ENCODE data around the gene RBM28. TPM values are rescaled to one million over a fixed set of nuclear protein-coding genes. Genes with fewer than 3 reads are reported as not detected.

Gene RBM28
- total RNA-seq, 1 donor from 2014 or later: 53.2 TPM

DNA sequence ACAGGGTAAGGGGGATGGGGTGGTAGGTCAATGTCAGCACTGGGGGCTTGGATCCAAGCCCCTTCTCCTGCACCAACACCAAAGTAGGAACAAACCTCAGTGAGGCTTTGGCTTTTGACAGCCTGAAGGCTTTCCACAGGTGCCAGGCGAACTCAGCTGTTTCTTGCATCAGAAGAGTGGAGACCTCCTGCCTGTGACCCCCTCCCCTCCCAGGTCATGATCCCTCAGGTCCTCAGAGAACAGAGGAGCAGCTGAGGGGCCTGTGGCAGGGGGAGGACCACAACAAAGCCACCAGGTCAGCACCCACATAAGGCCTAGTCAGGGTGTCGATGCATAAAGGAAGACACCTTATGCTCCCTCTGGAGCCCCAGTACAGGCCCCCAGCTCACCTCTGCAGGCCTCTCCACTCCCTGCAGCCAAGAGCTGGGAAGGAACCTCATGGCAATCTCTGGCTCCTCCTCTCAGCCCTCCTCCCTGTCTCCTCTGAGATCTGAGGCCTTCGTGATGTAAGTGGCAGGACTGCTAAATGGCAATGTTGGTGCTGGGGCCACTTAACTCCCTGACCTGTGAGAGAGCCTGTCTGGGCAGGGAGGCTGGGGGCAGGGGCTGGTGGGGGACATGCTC lies 36.9 kb upstream of the RBM28 start:
- no peak for DNase-seq
- Mint-ChIP-seq H3K27me3 (ENCODE audit: unreplicated experiment) (peaks cover 11% of the 10 kb centered on the region), H3K4me3 (ENCODE audit: unreplicated experiment) (no peak overlapping the region), H3K9me3 (ENCODE audit: unreplicated experiment) (peaks cover 2% of the 10 kb centered on the region), H3K36me3 (ENCODE audit: unreplicated experiment) (no peaks in the 10 kb centered on the region), H3K4me1 (ENCODE audit: low read depth, unreplicated experiment) (peaks cover 11% of the 10 kb centered on the region), H3K27ac (ENCODE audit: unreplicated experiment) (no peak overlapping the region)
- TF ChIP-seq CTCF (IDR thresholded peaks at IDR 0.05; ENCODE audit: partially characterized antibody, unreplicated experiment): no peak

DNA sequence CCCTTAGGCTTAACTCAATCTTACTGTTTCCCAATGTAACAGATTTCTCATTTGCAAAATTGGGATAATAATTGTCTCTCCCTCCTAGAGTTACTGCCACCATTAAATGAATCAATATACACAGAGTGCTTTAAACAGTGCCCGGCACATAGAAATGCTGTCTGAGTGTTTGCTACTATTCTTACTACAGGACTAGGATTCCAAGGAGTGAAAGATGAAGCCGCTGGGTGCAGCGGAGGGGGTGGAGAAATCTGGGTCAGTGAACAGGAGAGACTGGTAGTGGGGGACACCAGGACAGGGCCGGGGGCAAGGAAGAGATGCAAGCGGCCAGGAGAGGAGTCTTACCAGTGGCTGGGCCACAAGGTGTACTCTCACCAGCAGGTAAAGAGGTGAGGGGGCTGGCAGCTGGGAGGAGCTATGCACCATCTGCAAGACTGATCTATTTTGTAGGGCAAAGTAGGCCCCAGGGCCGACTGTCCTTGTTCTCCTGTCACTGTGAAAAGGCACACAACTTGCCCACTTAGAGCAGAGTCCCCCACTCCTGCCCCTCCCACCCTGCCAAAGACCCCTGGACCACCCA lies 36.3 kb upstream of the RBM28 start:
- peak overlapping the region; percentile 5 for H3K27ac Mint-ChIP-seq (ENCODE audit: unreplicated experiment)
- H3K4me1 Mint-ChIP-seq (ENCODE audit: low read depth, unreplicated experiment): peaks cover 11% of the 10 kb centered on the region
- DNase-seq: no peak
- H3K27me3 Mint-ChIP-seq (ENCODE audit: unreplicated experiment): peaks cover 11% of the 10 kb centered on the region
- peaks cover 2% of the 10 kb centered on the region for H3K9me3 Mint-ChIP-seq (ENCODE audit: unreplicated experiment)
- no peak for TF ChIP-seq CTCF (IDR thresholded peaks at IDR 0.05; ENCODE audit: partially characterized antibody, unreplicated experiment)
- H3K36me3 Mint-ChIP-seq (ENCODE audit: unreplicated experiment): no peaks in the 10 kb centered on the region
- H3K4me3 Mint-ChIP-seq (ENCODE audit: unreplicated experiment): no peak overlapping the region

DNA sequence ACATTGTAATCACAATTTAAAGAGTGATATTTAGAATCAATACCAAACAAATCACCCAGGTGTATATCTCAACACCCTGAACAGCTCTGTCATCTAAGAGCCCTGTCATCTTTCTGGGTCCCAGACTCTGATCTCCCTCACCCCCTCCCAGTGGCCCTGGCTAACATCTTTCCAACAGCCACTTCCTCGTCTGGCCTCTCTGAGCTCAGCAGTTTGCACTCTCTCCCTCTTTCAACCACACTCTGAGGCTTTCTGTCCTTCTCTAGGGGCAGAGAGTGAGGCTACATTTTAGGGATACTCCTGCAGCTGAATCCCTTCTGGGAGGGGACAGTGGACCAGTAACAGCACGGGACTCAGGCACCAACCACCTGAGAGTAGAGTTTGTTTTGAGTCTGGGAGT lies 34.9 kb upstream of the RBM28 start:
- Mint-ChIP-seq H3K27ac (ENCODE audit: unreplicated experiment) (no peak overlapping the region), H3K4me3 (ENCODE audit: unreplicated experiment) (no peak overlapping the region), H3K4me1 (ENCODE audit: low read depth, unreplicated experiment) (peaks cover 11% of the 10 kb centered on the region), H3K27me3 (ENCODE audit: unreplicated experiment) (peaks cover 8% of the 10 kb centered on the region), H3K36me3 (ENCODE audit: unreplicated experiment) (peaks cover 4% of the 10 kb centered on the region), H3K9me3 (ENCODE audit: unreplicated experiment) (peaks cover 2% of the 10 kb centered on the region)
- TF ChIP-seq CTCF (IDR thresholded peaks at IDR 0.05; ENCODE audit: partially characterized antibody, unreplicated experiment): no peak
- DNase-seq: no peak

- peaks cover 7% of the 10 kb centered on the region for H3K4me1 Mint-ChIP-seq (ENCODE audit: low read depth, unreplicated experiment)
- H3K36me3 Mint-ChIP-seq (ENCODE audit: unreplicated experiment): peaks cover 4% of the 10 kb centered on the region
- H3K27me3 Mint-ChIP-seq (ENCODE audit: unreplicated experiment): peaks cover 9% of the 10 kb centered on the region
- no peak overlapping the region for H3K4me3 Mint-ChIP-seq (ENCODE audit: unreplicated experiment)
- H3K9me3 Mint-ChIP-seq (ENCODE audit: unreplicated experiment): peaks cover 2% of the 10 kb centered on the region
- H3K27ac Mint-ChIP-seq (ENCODE audit: unreplicated experiment): no peak overlapping the region
- no peak for TF ChIP-seq CTCF (IDR thresholded peaks at IDR 0.05; ENCODE audit: partially characterized antibody, unreplicated experiment)
- DNase-seq: no peak
Observed at GRCh38 chr7:128376077-128376476, 32.4 kb upstream of the RBM28 start.

DNA sequence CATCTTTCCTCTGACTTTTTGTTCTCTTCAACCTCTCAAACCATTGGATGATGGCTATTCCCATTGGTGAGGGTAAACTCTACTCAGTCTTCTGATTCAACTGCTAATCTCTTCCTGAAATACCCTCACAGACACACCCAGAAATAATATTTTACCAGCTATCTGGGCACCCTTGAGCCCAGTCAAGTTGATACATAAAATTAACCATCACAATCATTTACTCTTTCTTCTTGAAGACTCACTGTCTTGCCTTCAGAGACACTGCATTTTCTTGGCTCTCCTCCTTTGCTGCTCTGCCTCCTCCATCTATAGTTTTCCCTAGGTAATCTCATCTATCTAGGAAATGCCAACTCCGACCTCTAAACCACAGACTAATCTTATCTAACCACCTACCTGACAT lies 30.3 kb upstream of the RBM28 start:
- Mint-ChIP-seq H3K27ac (ENCODE audit: unreplicated experiment) (no peak overlapping the region), H3K27me3 (ENCODE audit: unreplicated experiment) (peaks cover 3% of the 10 kb centered on the region), H3K4me1 (ENCODE audit: low read depth, unreplicated experiment) (no peaks in the 10 kb centered on the region)

More for the DNA sequence above, 30.3 kb upstream of the RBM28 start:
- Mint-ChIP-seq H3K4me3 (ENCODE audit: unreplicated experiment) (no peak overlapping the region), H3K36me3 (ENCODE audit: unreplicated experiment) (peaks cover 4% of the 10 kb centered on the region), H3K9me3 (ENCODE audit: unreplicated experiment) (peaks cover 2% of the 10 kb centered on the region)
- no peak for TF ChIP-seq CTCF (IDR thresholded peaks at IDR 0.05; ENCODE audit: partially characterized antibody, unreplicated experiment)
- no peak for DNase-seq
